LNCaP clone FGC (cell line): ENCODE measurements around the gene RETREG2.

Source experiments
- DNase-seq: peaks from one replicate; pipeline ENCODE4 v3.0.0-alpha.2; 2011; ENCODE audit warnings: low read depth
- H3K4me3 ChIP-seq: 2 replicates; pipeline ENCODE4 v1.5.1; 2011; ENCODE audit warnings: mild to moderate bottlenecking, low read depth, low read length, control low read depth
- CTCF ChIP-seq: IDR thresholded peaks from 2 replicates; pipeline ENCODE4 v1.5.1; 2012; ENCODE audit warnings: mild to moderate bottlenecking; ENCODE audit not compliant: control insufficient read depth, insufficient read depth; ENCODE audit errors: extremely low read depth

The RETREG2 gene

GRCh38 chr2:219174146-219174545 is 3.9 kb upstream of the RETREG2 start:
- DNase-seq: no peak
- no peak overlapping the region for H3K4me3 ChIP-seq
- TF ChIP-seq CTCF: no peak

DNA sequence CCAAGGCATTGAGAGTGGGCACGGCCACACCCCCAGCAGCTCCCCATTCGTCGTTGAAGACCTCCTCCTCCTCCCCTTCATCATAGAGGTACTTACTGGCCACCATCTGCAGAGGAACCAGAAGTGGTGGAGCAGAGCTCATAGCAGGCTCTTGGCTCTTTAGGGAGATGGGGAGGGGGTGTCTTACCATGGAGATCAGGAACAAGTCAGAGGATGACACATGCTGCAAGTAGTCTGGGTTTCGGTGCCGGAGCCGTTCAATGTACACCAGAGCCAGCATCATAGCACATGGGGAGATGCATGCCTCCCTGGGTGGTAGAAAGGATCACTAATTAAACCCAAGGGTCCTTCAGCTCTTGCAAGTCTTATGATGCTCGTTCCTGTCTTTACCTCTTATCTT is 3.3 kb upstream of the RETREG2 start:
- TF ChIP-seq CTCF: no peak
- H3K4me3 ChIP-seq: no peak overlapping the region
- DNase-seq: no peak

GRCh38 chr2:219175486-219175885 is 2.6 kb upstream of the RETREG2 start:
- H3K4me3 ChIP-seq: peak overlapping the region; percentile 75
- DNase-seq: no peak
- no peak for TF ChIP-seq CTCF

- no peak for DNase-seq
- TF ChIP-seq CTCF: 0 out of 2 replicates have a peak, but pooled peaks have one; percentile 12
- peak overlapping the region; percentile 75 for H3K4me3 ChIP-seq
Measured at GRCh38 chr2:219175928-219176817, 1.9 kb upstream of the RETREG2 start.

DNA sequence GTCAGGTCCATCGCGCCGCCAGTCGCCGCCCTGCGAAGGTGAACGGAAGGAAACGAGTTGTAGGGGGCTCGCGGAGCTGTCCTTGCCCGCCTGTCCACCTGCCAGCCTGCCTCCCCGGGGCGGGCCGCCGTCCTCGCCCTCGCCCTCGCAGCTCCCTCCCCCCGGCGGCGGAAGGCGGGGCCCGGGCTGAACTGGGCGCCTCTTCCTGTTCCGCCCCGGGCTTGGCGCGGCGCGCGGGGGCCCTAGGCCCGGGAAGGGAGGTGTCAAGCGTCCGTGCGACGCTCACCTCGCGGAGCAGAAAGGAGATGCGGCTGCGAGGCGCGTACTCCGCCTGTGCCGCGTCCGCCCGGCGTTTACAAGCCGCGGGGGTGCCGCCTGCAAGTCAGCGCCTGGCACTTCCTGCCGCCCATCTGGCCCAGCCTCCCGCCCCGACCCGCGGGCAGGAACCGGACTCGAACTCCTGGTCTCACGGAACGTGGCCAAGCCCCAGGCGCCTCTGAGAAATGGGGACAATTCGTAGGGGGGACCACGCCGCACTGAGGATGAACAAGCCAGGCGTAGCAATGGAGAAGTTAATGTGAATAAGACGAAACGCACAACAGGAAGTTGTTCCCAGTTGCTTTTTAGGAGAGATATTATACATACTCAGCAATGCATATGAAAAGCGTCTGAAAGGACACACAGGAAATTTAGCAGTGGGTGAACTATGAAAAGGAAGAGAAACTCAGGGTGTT is 1.1 kb upstream of the RETREG2 start, which contains the start of gene CNPPD1:
Gene CNPPD1 (minus strand): TSS at position 108 of the 734 bp plus-strand sequence. CDS start 97 bp downstream, at position 11.
- peak; percentile 23 for DNase-seq
- TF ChIP-seq CTCF: no peak
- peak within 1 kb of the TSS; percentile 75 for H3K4me3 ChIP-seq

GRCh38 chr2:219178377-219179175 is 501 bp downstream of the RETREG2 start:
- TF ChIP-seq CTCF: no peak
- H3K4me3 ChIP-seq: peak overlapping the region; percentile 75
- DNase-seq: no peak
